ENCODE data around the gene BHLHE23.

GRCh38 chr20:62959998-62960436 lies 46.7 kb downstream of the BHLHE23 start:
- TF ChIP-seq, protein P1, sequence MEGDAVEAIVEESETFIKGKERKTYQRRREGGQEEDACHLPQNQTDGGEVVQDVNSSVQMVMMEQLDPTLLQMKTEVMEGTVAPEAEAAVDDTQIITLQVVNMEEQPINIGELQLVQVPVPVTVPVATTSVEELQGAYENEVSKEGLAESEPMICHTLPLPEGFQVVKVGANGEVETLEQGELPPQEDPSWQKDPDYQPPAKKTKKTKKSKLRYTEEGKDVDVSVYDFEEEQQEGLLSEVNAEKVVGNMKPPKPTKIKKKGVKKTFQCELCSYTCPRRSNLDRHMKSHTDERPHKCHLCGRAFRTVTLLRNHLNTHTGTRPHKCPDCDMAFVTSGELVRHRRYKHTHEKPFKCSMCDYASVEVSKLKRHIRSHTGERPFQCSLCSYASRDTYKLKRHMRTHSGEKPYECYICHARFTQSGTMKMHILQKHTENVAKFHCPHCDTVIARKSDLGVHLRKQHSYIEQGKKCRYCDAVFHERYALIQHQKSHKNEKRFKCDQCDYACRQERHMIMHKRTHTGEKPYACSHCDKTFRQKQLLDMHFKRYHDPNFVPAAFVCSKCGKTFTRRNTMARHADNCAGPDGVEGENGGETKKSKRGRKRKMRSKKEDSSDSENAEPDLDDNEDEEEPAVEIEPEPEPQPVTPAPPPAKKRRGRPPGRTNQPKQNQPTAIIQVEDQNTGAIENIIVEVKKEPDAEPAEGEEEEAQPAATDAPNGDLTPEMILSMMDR (IDR thresholded peaks at IDR 0.05), result no peak
- TF ChIP-seq POLR2AphosphoS5 (IDR thresholded peaks at IDR 0.05), result no peak
- TF ChIP-seq POLR2A (IDR thresholded peaks at IDR 0.05), result no peak

All from prostate gland (tissue), 2 donors.